KG1 (cell line): ENCODE measurements around the gene TCF3.
"Not testable (repeated sequence)": the region's sequence is repeated elsewhere in the genome, so short reads cannot be mapped to it uniquely, and the experiment has no call there.

Source experiments
- DNase-seq: peaks from one replicate; lab custom pipeline; 2025; lab: John Stamatoyannopoulos, UW

TCF3 gene

DNA sequence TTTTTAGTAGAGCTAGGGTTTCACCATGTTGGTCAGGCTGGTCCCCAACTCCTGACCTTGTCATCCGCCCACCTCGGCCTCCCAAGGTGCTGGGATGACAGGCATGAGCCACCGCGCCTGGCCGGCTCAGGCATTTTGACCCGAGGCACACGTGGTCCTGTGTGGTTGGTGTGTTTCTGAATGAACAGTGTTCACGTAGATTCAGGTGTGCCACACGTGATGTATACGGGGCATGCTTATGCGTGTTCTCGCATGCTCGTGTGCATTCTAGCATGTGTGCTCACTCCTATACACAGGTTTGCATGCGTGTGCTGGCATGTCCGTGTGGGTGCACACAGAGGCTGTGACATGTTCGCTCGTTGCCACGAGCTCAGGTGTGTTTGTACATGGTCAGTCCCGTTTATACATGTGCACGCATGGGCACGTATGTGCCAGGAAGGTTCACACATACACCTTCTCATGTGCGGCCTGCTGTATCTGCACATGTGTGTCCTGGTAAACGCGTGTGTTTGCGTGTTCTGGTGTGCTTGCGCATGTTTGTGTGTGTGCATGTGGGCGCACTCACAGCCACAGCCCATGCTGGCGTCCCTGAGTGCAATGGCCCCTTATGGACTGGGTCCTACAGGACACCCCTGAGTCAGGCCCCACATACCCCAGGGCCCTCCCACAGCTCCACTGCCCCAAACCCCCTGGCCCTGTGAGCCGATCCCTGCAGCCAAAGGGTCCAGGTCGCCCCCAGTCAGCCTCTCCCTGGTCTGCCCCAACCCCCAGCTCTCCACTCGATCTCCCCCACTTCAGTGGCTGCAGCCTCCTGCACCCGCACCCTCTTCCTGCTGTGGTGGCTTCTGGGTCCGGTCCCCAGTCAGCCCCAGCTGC lies 20.6 kb upstream of the TCF3 start:
- DNase-seq, result no peak

DNA sequence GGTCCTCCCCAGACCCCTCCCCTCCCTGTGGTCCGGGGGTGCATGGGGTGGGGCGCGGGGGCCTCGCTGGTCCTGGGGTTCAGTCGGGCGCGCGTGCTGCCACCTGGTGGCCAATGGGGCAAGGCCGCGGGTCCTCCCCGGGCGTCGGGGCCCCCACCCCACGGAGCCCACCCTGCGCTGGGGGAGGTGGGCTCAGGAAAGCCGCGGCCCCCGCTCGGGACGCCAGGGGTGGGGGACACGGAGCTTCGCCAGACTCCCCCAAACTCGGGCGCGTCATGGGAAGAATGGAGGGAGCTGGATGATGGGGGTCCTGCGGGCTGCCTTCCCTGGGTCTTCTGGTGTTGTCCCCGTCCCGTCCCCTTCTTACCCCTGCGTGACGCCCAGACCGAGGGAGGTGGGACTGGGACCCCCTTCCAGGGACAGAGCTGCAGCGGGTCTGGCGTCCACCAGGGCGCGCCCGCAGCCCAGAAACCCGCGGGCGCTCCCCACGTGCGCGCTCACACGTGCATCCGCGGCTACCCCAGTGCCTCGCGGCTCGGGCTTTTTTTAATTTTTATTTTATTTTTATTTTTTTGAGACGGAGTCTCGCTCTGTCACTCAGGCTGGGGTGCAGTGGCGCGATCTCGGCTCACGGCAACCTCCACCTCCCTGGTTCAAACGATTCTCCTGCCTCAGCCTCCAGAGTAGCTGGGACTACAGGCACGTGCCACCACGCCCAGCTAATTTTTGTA lies 19.8 kb upstream of the TCF3 start:
- no peak for DNase-seq

DNA sequence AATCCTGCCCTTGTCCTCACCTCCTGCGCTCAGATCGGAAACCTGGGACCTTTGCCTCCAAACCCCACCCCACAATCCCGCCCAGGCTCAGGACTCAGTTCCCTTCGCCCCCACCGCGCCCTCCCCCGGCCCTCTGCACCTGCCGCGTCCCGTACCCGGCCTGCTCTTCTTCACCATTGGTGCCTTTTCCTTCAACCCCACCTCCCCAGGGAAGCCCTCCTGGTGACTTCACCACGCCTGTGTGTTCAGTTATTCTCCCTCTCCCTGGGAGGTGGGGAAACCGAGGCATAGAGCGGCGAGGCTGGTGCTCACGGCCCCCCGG lies 19.3 kb upstream of the TCF3 start:
- no peak for DNase-seq

DNA sequence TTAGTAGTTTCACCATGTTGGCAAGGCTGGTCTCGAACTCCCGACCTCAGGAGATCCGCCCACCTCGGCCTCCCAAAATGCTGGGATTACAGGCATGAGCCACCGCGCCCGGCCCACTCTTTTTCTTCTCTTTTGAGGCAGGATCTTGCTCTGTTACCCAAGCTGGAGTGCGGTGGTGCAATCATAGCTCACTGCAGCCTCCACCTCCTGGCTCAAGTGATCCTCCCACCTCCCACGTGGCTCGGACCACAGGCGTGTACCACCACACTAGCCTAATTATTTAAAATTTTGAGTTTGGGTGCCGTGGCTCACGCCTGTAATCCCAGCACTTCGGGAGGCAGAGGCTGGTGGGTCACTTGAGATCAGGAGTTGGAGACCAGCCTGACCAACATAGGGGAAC lies 18.3 kb upstream of the TCF3 start:
- not testable (repeated sequence) for DNase-seq

DNA sequence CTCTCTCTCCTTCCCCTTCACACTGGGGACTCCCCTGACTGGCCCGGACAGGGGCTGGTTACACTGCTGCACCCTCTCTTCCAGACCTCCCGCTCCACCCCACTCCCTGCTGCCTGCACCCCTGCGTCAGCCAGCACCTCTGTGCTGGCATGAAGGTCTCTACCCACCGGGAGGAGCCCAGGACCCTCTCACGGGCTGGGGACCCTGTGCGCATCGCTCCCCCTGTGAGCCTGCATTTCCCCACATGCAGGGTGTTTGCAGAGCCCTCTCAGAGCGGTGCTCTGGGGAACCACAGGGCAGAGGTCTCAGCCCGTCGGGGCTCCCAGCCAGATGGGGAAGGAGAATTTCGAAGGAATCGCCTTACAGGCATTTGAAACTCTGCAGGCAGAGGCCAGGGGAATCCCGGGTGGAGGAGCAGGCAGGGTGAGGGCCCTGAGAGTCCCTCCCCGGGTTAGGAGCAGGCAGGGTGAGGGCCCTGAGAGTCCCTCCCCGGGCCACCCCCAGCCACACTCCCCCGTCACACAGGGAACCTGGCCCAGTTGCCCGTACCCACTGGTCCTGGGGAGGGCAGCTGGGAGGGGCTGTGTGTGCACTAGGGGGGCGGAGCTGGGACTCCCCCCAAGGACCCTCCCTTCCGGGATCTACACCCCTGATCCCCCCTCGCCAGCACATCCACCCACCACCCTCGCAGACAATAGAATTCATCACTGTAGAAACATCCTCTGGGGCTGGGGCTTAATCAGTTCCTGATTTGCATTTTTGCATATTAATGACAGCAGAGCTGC lies 16.3 kb upstream of the TCF3 start:
- DNase-seq, result no peak

DNA sequence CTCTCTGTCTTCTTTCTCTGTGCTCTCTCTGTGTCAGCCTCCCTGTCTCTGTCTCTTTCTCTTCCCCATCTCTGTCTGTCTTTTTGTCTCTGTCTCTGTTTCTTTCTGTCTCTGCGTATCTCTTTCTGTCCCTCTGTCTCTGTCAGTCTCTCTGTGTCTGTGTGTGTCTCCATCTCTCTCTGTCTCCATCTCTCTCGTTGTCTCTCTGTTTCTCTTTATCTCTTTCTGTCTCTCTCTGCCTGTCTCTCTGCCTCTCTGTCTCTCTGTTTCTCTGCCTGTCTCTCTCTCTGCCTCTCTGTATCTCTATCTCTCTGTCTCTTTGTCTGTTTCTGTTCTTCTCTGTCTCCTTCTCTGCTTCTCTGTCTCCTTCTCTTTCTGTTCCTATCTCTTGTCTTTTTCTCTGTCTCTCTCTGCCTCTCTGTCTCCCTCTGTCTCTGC lies 15.7 kb upstream of the TCF3 start:
- DNase-seq, result no peak

DNA sequence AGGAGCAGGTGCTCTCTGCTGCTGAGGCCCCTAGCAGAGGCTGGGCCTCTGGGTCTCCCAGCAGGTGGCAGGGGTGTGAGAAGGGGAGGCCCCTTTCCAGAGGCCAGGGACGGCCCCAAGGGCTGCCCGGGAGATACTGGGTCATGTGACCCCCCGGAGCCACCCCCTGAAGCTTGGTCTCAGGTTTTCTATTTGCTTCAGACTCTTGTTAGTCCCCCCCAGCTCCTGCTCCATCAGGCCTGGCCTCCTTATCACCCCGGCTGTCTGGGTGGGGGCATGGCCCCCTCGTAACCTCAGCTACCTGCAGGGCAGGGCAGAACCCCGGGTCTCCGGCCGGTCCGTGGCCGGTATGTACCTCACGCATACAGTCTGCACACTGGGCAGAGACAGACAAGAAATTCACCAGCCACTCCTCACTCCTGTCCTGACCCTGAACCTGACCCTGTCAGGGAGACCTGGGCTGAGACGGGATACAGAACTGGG lies 13.2 kb upstream of the TCF3 start:
- no peak for DNase-seq

DNA sequence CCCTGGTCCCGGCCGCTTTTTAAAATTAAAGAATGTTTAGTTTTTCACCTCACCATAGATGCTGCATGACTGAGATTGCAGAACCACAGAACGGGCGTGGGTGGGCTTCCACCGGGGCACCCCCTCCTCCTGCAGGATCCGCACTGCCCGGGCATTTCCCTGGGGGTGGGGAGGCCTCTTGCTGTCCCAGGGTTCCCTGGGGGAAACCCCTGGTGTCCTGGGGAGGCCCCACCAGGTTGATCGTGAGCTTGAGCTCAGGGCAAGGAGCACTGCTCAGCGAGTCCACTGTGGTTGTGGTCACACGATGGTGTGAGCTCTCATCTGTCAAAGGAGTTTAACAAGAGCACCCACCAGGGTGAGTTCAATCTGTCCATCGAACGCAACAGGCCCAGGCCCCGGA lies 11.4 kb upstream of the TCF3 start:
- no peak for DNase-seq

DNA sequence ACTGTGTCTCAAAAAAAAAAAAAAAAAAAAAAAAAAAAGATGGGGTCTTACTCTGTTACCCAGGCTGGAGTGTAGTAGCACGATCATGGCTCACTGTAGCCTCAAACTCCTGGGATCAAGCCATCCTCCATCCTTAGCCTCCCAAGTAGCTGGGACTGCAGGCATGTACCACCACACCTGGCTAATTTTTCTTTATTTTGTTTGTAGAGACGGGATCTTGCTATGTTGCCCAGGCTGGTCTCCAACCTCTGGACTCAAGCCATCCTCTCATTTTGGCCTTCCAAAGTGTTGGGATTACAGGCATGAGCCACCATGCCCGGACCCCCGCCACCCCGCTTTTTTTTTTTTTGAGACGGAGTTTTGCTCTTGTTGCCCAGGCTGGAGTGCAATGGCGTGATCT lies 10.8 kb upstream of the TCF3 start:
- not testable (repeated sequence) for DNase-seq

DNA sequence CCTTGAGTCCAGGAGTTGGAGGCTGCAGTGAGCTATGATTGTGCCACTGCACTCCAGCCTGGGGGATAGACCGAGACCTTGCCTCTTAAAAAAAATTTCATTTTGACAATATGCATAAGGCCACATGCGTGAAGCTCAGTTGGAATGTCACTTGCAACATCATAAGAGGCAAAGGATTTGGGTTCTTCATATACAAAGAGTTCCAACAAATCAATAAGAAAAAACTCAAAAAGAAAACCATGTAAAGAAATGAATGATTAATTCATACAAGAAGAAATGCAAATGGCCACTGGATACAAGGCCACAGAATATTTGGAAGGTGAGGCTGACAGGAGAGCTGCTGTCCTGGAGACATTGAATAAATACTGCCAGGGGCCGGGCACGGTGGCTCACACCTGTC lies 9.6 kb upstream of the TCF3 start:
- no peak for DNase-seq

DNA sequence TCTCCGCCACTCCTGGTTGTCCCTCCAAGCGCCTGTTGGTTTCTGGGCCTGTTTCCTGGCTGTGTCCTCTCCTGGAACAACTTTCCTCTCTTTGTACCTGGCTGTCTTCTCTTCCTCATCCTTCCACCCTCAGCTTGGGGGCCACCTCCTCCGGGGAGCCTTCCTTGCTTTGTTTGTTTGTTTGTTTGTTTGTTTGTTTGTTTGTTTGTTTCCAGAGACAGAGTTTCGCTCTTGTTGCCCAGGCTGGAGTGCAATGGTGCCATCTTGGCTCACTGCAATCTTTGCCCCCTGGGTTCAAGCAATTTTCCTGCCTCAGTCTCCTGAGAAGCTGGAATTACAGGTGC lies 6.6 kb upstream of the TCF3 start:
- no peak for DNase-seq

DNA sequence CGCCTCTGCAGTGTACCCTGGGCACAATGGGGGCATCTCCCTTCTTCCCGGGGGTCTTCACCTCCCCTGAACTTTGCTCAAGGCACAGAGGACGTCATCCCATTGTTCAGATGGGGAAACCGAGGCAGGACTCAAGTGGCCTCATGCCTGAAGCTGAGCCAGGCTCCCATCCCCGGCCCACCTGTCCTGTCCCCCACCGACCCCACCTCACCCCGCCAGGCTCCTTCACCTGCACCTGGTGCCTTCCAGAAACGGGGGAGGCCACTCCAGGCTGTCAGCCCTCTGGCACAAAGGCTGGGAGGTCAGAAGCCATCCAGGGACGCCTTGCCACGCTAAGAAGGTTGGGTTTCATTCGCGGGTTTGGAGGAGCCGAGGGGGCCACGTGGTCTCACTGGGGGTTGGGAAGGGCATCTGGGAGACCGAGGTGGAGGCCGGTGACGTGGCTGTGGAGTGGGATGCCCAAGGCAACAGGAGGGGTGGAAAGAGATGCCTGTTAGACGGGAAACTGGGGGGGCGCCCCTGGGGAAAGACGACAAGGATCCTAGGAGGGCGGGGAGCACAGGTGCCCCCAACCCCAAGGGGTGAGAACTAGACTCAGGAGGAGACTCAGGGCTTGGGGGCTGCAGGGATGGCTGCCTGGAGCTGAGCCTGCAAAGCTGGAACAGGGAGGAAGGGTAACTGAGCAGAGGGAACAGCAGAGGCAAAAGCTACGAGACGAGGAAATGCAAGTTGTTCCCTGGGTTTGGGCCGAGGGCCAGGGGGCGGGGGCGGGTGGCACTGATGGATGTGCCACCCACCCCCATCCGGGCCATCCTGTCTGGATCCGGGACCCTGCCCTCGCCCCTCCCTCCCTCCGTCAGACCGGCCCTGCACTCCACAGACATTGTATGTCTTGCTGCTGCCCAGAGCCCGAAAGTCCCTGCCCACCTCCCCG lies 6.0 kb upstream of the TCF3 start:
- no peak for DNase-seq

DNA sequence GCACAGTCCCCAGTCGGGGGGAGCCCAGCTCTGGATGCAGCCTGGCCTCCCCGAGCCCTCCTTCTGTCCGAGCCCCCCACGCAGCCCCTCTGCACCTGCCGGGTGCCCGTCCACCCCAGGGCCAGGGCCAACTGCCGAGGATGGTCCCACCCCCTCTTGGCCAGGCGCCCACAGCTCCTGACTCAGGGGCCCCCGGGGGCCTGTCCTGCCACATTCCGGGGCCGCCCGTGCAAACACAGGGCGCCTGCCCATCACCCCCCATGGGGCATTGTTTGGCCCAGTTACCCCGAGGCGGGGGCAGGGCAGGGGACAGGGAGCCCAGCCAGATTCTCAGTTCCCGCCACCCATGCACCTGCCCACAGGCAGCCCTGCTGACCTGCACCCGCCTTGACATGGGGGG lies 5.3 kb upstream of the TCF3 start:
- DNase-seq, result no peak

DNA sequence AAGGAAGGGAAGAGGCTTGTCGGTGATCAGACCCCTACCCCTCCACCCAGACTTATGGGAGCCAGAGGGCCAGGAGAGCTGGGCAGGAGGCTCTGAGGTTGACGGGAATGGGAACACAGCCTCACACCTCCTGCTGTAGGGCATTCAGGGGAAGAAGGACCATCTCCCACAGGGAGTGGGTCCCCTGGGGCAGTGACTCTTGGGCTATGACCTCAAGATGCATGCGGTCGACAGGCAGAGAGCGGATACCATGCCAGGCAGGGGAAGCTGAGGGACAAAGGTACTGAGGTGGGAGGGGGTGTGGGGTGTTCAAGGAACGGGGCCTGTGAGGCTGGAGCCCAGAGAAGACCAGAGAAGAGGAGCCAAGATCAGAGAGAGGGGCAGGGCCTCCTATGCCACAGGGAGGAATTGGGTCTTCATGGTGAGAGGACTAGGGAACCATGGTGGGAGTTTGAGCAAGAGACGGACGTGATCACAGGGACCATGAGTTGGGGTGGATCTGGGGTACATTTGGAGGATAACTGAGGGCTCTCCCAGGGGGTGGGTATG lies 4.6 kb upstream of the TCF3 start:
- no peak for DNase-seq

DNA sequence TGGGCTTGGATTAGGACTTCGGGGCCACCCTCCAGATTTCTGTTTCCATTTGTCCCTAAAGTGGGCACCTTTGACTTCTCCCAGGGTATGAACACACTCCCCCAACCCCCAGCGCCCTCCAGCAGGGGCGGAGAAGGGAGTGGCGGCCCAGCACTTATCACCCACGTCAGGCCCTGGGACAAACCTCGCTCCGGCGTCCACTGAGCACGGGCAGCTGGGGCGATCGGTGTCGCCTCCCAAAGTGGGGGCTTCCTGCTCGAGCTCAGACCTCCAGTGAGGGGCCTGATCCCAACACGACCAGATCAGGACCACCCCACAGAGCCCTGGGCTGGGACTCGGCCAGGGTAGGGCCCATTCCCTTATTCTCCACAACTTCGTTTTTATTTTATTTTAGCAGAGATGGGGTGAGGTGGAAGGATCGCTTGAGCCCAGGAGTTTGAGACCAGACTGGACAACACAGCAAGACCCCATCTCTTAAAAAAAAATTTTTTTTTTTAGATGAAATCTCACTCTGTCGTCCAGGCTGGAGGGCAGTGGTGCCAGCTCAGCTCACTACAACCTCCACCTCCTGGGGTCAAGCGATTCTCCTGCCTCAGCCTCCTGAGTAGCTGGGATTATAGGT lies 3.7 kb upstream of the TCF3 start:
- DNase-seq, result no peak

DNA sequence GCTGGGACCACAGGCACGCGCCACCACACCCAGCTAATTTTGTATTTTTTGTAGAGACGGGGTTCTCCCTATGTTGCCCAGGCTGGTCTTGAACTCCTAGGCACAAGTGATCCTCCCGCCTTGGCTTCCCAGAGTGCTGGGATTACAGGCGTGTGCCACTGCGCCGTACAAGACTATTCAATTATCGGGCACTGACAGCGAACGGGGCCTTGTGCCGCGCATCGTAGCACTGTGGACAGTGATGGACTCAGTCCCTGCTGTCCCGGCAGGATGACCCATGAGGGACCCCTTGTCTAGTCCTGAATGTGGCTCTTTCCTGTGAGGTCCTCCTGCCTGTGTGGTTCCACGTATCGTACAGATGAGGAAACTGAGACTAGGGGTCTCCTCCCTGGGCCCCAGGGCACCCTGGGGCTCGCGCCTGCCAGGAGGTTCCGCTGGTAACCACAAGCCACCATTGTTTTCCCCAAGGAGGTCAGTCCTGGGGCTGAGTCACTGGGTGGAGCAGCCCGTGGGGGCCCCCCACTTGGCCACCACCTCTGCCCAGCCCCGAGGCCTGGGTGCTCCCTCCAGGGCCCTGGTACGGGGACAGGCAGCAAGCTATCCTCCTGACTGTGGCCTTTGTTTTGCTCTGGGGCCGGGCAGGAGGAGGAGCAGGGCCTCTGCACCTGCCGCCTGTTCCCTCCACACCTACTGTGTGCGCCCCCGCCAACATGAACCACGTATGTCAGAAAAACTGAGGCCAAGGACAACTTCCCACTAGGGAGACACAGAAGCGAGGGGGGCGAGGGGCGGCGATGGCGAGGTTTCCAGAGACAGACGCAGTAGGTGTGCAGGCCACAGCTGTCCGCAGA lies 2.9 kb upstream of the TCF3 start:
- DNase-seq, result no peak

DNA sequence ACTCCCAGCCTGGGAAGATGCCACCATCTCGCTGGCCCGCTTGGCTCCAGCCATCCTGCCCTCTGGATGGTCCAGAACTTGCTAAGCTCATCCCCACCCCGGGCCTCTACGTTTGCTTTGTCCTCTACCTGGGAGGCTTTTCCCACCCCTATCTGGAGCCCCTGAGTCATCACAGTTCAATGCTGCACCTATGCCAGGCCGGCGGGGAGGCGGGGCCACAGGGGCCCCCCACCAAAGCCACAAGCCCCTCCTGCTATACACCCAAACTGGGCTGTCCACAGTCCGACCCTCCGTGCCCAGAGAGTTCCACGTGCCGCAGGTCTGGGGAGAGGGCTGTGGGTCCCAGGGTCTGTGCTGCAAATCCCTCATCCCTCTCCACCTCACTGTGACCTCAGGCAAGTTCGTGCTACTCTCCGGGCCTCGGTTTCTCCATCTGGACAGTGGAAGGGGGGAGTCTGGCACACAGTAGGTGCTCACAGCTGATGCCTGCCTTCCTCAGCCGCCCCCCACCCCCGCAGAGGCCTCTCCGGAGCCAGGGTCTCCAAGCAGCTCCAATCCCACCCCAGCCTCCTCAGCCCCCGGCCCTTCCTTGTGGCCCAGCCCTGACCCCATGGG lies 1.9 kb upstream of the TCF3 start:
- no peak for DNase-seq

DNA sequence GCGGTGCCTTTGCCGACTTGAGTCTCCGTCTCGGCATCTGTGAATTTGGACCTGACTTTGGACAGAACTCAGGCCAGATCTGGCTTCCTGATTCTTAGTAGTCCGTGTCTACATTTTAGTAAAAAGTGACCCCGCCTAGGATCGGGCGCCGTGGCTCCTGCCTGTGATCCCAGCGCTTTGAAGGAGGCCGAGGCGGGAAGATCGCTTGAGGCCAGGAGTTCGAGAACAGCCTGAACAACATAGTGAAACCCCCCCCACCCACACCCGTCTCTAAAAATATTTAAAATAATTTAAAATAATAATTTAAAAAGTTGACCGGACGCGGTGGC lies 849 bp upstream of the TCF3 start:
- no peak for DNase-seq

DNA sequence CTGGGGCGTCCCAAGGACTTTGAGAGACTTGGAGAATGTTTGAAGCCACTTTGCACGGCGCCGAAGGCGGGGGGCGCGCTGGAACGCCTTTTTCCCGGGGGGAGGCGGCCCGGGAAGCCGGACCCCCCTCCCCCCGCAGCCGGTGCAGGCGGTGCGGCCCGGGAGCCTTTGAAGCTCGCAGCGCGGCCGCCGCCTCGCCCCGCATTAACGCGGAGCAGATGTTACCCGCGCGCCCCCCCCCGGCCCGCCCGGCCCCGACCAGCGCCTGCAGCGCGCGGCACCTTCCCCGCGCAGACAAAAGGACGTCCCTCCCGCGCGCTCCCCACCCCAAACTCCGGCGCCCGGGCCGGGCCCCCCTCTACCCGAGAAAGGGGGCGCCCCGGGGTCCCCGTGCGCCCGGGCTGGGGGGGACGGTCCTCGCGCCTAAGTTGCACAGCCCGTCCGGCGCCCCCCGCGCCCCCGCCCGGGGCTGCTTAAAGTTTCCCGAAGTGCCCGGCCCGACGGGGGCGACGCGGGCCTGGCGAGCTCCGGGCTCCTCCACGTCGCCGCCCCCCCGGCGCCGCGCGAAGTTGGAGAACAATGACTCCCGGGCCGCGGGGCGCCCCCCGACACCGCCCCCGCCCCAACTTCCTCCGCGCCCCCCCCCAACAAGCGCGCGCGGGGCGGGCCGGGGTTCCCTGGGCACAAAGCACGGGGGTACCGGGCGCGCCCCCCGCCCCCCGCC lies 685 bp downstream of the TCF3 start:
- DNase-seq, result peak; percentile 52
